Measurements from ENCODE around the gene CAPZB.
"Not testable (repeated sequence)": the region's sequence is repeated elsewhere in the genome, so short reads cannot be mapped to it uniquely, and the experiment has no call there.

The CAPZB gene

DNA sequence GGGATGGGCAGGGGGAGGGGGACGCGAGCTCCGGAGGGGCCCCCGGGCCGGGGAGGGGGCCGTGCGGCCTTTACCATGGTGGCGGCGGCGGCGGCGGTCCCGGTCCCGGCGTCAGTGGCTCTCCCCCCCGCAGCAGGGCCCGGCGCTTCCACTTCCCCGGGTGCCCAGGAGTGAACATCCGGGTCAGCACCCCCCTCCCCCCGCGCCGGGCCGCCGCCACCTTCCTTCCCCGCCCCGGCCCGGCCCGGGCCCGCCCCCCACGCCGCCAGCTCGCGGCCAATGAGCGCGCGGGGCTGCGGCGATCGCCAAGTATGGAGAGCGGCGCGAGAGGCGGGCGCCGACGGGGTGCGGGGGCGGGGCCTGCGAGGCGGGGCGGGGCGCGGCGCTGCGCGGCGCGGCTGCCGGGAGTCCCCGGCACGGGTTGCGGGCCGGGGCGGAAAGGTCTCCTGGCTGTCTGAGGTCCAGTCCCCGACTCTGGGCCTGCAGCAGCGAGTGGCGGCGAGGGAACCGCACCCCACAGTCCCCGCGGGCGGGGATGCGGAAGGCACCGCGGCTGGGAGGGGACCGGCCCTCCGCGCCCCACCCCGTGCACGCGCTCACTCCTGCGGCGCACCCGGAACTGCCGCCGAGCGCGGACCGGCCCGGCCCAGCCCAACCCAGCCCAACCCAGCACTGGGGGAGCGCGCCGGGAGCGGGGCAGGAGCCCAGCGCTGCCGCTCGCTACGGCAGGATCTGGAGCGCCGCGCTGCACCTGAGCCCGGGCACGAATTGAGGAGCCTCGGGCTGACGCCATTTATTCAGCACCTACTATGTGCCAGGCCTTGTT is at the start of gene CAPZB:
CAPZB (minus strand) TSS at position 178 of the 826 bp plus-strand sequence; CDS start at position 77, 101 bp downstream.
- DNase-seq (ENCODE audit: low spot score), result peak; percentile 95

DNA sequence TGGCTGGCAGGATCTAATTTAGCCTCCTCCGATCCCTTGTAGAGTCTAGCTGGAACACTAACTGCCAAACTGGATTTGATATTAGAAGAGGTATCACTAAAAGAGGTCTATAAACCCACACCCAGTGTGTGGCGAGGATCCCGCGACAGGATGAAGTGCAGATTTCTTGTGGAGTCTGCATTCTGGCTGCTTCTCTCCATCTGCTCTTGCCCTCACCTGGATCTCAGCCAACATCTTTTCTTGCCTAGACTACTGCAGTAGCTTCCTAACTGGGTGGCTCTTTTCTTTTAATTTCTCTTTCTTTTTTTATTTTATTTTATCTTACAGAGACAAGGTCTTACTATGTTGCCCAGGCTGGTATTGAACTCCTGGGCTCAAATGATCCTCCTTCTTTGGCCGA is 48.9 kb upstream of the CAPZB start:
- DNase-seq (ENCODE audit: low spot score), result no peak

DNA sequence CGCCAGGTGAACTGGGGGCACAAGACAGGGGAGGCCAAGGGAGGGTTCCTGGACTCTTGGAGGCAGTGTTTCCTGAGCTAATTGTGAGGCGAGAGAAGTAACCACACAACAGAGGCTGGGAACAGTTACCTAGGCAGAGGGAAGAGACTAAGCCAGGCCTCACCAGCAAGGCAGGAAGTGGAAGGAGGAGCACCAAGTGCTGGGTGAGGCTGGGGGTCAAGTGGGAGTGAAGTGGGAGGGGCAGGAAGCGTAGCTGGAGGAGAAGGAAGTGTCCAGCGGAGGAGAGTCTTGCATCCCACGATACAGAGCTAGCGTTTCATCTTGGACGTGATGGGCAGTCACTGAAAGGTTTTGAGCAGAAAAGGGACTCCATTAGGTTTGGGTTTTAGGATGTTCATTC is 48.3 kb upstream of the CAPZB start:
- DNase-seq (ENCODE audit: low spot score), result no peak

DNA sequence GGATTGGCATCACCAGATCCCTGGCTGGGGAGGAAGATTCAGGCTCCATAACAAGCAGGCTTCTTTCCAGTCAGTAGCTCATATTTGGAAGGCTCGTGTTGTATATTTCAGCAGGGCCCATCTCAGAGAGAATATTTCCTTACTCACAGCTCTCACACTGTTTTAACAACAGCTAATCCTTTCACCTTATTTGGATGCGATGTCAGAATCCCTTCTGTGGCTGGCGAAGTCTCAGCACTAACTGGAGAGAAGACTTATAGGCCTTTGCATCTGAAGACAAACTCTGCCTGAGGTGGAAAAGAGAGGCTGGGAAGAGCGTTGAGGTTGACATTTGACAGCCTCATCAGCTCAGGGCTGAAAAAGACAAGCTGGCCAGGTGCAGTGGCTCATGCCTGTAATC is 47.2 kb upstream of the CAPZB start:
- DNase-seq (ENCODE audit: low spot score), result no peak

DNA sequence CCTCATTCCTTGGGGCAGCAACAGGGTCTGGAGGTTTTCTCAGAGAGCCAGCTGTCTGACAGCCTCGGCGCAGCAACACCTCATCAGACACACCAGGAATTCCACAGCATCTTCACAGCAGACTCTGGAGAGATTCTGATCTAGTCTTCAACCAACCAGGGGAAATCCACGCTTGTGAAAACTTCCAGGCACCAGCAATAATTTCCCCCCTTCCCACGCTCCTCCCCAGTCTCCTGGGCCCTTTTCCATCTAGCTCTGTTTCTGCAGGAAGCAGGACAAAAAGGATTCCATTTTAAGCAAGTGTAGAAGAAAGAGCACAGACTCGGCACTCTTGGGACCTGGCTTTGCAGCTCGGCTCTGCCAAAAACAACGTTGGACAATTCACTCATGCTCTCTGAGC is 44.3 kb upstream of the CAPZB start:
- DNase-seq (ENCODE audit: low spot score), result no peak

DNA sequence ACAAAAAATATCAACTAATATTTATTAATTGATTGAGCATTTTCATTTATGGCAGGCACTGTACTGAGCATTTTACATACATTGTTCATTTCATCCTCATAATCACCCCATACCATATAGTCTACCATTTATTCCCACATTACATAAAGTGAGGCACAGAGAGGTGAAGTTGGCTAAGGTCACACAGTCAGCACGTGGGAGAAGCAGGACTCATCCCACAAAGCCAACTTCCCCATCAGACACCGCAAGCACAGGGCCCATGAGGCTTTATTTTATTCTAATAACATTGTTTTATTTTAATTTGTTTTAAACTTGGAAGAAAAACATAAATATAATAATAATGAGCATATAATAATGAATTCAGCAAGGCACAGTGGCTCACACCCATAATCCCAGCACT is 43.1 kb upstream of the CAPZB start:
- DNase-seq (ENCODE audit: low spot score), result no peak

DNA sequence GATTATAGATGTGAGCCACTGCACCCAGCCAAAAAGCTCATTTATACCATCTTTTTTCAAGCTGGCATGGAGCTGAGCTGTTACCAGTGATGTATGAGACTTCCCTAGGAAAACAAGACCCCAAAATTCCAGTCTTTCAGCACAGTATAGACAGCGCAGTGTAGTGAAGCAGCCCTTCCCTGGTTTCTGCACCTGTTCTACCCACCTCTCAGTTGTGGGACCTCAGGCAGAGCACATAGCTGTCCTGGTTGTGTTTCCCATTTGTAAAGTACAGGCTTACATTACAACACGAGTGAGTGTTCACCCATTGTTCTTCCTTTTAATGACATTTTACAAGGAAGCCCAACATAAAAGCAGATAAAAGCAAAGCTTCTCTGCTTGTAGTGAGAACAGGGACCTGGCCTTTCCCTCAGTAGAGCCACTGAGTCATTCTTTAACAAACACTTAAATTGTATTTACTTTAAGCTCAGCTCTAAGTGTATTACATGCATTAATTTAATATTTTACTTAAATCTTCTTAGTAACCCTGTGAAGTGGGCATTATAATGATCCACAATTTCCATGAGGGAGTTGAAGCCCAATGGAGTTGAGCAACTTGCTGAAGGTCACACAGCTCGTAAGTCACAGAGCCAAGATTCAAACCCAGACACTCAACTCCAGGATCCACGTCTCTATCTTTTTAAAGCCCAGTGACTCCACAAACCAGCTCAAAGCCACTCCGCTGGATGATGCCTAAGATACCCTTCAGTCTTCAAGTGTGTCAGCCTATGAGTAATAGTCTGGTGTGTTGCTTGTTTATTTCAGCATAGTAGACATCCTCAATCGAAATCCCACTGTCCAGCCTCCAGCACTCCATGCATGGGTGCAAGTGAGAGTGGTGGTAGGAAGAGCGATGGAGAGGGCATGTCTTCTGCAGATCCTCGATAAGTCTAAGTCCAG is 40.5 kb upstream of the CAPZB start:
- no peak for DNase-seq (ENCODE audit: low spot score)

DNA sequence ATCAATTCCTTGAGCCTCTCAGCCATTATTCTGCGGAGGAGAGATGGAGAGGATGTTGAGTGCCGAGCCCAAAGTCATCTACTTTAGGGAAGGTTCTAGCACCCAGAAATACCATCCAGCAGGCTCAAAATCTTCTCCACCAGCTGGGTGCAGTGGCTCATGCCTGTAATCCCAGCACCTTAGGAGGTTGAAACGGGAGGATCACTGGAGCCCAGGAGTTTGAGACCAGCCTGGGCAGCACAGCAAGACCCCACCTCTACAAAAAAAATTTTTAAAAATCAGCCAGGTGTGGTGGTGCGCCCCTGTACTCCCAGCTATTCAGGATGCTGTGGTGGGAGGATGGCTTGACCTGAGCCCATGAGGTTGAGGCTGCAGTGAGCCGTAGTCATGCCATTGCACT is 39.5 kb upstream of the CAPZB start:
- no peak for DNase-seq (ENCODE audit: low spot score)

DNA sequence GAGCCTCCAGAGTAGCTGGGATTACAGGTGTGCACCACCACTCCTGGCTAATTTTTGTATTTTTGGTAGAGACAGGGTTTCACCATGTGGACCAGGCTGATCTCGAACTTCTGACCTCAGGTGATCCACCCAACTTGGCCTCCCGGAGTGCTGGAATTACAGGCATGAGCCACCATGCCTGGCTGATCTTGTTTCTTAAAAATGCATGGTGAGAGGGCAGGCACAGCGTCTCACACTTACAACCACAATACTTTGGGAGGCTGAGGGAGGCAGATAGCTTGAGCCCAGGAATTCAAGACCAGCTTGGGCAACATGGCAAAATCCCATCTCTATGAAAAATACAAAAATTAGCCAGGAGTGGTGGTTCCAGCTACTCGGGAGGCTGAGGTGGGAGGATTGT is 37.2 kb upstream of the CAPZB start:
- not testable (repeated sequence) for DNase-seq (ENCODE audit: low spot score)

DNA sequence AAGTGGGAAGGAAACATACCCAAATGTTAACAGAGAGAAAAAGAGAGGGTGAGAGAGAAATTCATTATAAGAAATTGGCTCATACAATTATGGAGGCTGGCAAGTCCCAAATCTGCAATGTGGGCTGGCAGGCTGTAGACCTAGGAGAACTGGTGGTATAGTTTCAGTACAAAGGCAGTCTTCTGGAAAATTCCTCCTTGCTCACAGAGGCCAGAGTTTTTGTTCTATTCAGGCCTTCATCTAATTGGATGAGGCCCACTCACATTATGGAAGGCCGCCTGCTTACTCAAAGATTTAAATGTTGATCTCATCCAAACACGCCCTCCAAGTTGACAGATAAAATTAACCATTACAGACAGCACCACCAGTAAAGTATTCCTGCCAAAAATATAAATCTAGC is 36.1 kb upstream of the CAPZB start:
- DNase-seq (ENCODE audit: low spot score), result no peak

DNA sequence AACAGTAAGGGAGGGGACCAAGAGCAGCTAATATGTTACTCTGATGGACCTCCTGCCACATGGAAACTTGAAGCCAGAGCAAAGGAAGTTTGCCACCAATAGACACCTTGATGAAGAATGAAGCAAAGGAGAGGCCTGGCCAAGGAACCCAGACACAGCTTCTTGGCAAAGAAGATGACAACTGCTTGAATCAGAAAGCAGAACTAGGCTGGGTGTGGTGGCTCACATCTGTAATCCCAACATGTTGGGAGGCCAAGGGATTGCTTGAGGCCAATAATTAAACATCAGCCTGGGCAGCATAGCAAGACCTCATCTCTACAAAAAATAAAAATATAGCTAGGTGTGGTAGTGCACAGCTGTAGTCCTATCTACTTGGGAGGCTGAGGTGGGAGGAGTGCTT is 31.7 kb upstream of the CAPZB start:
- DNase-seq (ENCODE audit: low spot score), result no peak

DNA sequence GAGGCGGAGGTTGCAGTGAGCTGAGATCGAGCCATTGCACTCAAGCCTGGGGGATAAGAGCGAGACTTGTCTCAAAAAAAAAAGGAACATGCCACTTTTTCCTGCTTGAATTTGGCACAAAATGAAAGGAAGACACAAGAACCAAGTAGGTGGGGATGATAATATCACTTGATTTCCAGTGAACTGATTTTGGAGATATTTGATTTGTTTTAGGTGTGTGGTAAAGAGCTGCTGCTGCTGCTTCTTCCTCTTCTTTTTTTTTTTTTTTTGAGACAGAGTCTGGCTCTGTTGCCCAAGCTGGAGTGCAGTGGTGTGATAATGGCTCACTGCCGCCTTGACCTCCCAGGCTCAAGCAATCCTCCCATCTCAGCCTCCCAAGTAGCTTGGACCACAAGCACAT is 29.9 kb upstream of the CAPZB start:
- DNase-seq (ENCODE audit: low spot score), result no peak

DNA sequence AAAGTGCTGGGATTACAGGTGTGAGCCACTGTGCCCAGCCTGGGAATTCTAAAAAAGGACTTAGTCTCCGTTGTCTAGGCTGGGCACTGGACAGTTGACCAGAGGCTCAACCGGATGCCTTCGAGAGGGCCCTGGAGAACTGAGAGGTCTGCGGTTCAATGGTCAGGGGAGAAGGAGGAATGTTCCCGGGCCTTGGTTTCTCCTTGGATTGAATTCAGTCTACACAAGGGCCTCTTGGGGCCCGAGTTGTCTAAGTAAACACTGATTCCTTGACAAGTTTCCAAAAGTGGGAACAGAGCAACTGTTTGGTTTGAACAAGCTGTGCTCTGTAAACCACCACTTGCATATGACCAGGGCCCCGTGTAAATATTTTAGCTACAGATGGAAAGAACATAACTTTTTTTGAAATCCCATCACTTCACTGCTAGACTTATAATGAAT is 29.1 kb upstream of the CAPZB start:
- no peak for DNase-seq (ENCODE audit: low spot score)

DNA sequence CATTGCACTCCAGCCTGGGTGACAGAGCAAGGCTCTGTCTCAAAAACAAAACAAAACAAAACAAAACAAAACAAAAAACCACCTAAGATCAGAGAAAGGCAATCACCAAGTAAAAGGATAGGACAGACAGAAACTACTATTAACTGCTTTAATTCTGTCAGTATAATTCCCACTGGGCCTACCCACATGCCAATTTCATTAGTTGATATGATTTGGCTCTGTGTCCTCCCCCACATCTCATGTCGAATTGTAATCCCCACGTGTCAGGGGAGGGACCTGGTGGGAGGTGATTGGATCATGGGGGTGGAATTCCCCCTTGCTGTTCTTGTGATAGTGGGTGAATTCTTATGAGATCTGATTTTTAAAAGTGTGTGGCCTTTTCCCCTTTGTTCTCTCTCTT is 27.2 kb upstream of the CAPZB start:
- DNase-seq (ENCODE audit: low spot score), result peak; percentile 53

DNA sequence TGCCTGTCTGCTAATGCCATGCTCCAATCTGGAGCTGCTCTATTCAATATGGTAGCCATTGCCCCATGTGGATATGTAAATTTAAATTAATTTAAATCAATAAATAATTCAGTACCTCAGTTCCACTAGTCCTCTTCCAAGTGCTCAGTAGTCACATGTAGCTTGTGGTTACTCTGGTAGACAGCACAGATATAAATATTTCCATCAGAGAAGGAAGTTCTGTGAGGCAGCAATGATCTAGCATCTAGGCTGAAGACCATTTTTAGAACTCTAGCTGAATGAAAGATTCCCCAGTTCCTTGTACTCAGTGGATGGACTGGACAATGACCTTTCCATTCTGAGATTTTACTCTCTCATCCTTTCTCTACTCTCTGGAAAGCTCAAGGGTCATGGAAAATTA is 25.8 kb upstream of the CAPZB start:
- DNase-seq (ENCODE audit: low spot score), result no peak

DNA sequence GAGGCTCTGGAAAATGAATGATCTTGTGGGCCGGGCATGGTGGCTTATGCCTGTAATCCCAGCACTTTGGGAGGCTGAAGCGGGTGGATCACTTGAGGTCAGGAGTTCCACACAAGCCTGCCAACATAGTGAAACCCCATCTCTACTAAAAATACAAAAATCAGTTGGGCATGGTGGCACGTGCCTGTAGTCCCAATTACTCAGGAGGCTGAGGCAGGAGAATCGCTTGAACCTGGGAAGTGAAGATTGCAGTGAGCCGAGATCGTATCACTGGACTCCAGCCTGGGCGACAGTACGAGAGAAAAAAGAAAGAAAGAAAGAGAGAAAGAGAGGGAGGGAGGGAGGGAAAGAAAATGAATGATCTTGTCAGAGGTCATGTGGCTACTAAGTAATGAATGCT is 24.3 kb upstream of the CAPZB start:
- not testable (repeated sequence) for DNase-seq (ENCODE audit: low spot score)

DNA sequence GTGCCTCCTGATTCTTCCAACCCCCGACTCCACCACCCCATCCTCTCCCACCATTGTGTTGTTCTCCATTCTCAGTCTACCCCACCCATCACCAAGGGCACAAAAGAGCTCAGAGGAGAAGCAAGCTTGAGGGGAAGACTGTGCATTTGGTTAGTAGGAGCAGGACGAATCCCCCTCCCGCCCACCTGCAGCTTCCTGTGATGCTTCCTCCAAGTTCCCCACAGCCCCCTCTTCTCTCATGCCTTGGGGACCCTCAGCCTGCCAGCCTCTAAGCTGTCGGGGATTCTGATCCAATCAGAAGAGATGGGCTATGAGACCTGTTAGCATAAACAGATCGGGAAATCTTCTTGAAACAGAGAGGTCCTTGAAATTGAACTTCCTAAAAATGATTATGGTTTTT is 22.2 kb upstream of the CAPZB start:
- no peak for DNase-seq (ENCODE audit: low spot score)

DNA sequence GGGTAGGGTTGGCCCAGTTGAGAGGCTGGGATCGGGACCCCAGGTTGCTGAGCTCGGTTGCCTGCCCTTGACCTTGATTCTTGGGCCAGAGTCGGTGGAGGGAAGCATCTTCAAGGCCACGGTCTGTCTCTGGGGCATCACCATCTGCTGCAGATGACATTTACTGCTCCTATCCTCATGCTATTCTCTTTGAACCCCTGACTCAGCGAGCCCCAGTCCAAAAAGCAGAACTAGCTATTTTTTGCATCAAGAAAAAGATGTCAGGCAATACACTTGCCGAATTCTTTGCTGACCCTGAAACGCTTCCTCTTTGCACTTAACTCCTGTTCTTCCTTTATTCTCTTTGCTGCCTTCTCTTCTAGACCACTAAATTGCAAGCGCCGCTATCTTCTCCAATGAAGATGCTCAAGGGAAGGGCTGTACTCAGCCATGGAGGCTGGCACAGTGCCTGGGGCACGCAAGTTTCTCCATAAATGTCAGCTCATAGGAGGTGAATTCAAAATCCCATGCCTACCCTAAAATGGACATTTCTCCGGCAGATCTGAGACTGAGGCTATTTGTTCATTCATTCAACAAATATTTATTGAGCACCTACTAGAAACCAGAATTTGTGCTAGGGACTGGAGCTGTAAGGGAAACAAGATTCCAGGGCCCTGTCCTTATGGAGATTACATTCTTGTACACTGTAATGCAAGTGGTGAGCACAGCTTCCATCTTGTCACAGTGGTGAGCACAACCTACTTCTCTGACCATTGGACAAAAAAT is 20.5 kb upstream of the CAPZB start:
- DNase-seq (ENCODE audit: low spot score), result no peak

DNA sequence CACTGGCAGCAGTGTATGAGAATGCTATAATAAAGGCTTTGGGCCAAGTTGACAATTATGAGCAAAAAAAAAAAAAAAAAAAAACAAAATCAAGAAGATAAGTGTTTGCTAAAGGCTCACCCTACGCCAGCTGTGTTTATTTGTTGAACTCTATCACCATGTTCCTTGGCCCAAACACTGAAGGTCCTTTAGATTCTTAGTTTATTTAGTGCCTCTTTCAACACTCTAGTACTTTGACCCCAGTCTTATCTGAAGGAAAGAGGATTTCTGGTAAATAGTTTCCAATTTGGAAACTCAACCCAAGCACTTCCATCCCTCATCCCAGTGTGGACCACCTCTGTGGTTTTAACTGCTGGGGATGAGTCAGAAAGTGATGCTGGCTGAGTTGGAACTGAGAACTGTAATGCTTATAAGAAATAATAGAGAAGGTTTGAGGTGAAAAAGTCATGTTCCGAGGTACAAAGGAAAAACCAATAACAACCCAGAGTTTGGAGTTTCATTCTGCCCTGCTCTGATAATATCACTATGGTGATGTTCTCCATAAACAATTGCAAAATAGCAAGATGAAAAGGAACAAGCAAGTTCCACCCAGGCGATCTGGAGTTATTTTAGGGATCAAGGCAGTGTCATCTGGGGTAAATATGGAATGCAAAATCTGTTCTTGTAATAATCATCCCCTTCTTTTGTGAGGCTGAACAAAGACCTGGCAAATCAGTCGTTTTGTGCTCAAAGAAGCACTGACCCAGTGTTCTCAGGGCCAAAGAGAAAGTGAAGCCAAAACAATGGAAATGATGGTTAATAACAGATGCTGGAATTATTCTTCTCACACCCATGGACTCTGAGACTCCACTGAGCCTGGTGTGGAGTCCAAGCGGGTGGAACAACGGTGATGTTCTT is 19.7 kb upstream of the CAPZB start:
- no peak for DNase-seq (ENCODE audit: low spot score)

DNA sequence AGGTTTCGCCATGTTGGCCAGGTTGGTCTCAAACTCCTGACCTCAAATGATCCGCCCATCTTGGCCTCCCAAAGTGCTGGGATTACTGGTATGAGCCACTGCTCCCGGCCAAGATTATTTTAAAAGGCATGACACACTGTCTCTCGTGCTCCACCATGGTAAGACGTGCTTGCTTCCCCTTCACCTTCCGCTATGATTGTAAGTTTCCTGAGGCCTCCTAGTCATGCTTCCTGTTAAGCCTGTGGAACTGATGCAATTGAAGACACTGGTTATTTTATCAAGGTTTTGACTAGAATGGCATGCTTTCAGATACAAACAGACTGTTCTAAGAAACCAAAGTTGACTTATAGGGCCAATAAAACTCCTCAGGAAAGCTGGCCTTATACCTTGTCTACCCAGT is 16.9 kb upstream of the CAPZB start:
- not testable (repeated sequence) for DNase-seq (ENCODE audit: low spot score)

DNA sequence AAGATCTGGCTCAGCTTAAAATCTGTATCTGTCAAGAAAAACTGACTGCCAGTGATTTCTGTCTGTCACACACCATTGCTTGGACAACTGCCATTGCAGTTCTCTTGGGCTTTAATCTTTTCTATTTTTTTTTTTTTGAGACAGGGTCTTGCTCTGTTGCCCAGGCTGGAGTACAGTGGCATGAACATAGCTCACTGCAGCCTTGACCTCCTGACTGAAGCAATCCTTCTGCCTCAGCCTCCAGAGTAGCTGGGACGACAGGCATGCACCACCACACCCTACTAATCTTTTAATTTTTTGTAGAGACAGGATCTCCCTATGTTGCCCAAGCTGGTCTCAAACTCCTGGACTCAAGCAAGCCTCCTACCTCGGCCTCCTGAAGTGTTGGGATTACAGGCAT is 14.5 kb upstream of the CAPZB start:
- not testable (repeated sequence) for DNase-seq (ENCODE audit: low spot score)
